WTC11 (cell line): ENCODE data around the gene EIF4G3. TPM values are rescaled to one million over a fixed set of nuclear protein-coding genes. Genes with fewer than 3 reads are reported as not detected.

Experiments
- ATAC-seq: fragments of 200-7000 bp; cut with Tn5 transposase; 2 replicates; pipeline ENCODE4 v1.10.0; 2021; ENCODE audit warnings: mild to moderate bottlenecking, moderate library complexity
- CTCF ChIA-PET: fragments of 300-600 bp; sonication (Branson Sonifier 250); formaldehyde crosslinking; loops from one replicate; lab custom pipeline; 2021; ENCODE audit warnings: antibody characterized with exemption; lab: Charles Lee
- POLR2A ChIA-PET: fragments of 350-600 bp; sonication (Branson Sonifier 250); formaldehyde crosslinking; loops from one replicate; lab custom pipeline; 2021; ENCODE audit warnings: antibody characterized with exemption; lab: Charles Lee
- DNase-seq: peaks from one replicate; pipeline ENCODE4 v3.0.0; 2021; ENCODE audit warnings: low spot score
- H3K27ac Mint-ChIP-seq: 2 replicates; pipeline ENCODE4 v1.8.0; 2021; ENCODE audit warnings: mixed read lengths
- H3K27me3 Mint-ChIP-seq: 2 replicates; pipeline ENCODE4 v1.8.0; 2021; ENCODE audit warnings: low read depth, mild to moderate bottlenecking, moderate library complexity, mixed read lengths
- H3K36me3 Mint-ChIP-seq: 2 replicates; pipeline ENCODE4 v1.8.0; 2021; ENCODE audit warnings: mixed read lengths
- H3K4me1 Mint-ChIP-seq: 2 replicates; pipeline ENCODE4 v1.8.0; 2022; ENCODE audit warnings: mixed read lengths
- H3K4me3 Mint-ChIP-seq: 2 replicates; pipeline ENCODE4 v1.8.0; 2021; ENCODE audit warnings: mild to moderate bottlenecking, moderate library complexity, mixed read lengths
- H3K9me3 Mint-ChIP-seq: 2 replicates; pipeline ENCODE4 v1.8.0; 2021; ENCODE audit warnings: mixed read lengths
- HMGA2 ChIP-seq: fragments of 250-450 bp; sonication (Bioruptor Pico); IDR thresholded peaks from 2 replicates; pipeline ENCODE4 v1.4.0; 2021; ENCODE audit warnings: mild to moderate bottlenecking, moderate library complexity
- KAT7 ChIP-seq: sonication (generic); formaldehyde crosslinking; IDR thresholded peaks from 2 replicates; pipeline ENCODE4 v1.8.1; 2023; ENCODE audit warnings: missing genetic modification reagents, mild to moderate bottlenecking, borderline replicate concordance
- MXD4 ChIP-seq: fragments of 250-450 bp; sonication (Bioruptor Pico); IDR thresholded peaks from 2 replicates; pipeline ENCODE4 v1.8.0; 2021; ENCODE audit warnings: mild to moderate bottlenecking, moderate library complexity, borderline replicate concordance
- NFYB ChIP-seq: sonication (generic); formaldehyde crosslinking; conservative IDR thresholded peaks from 2 replicates; pipeline ENCODE4 v1.8.0; 2022; ENCODE audit warnings: low read depth, missing genetic modification reagents
- NR3C1 ChIP-seq: sonication (generic); formaldehyde crosslinking; conservative IDR thresholded peaks from 2 replicates; pipeline ENCODE4 v1.8.1; 2023; ENCODE audit warnings: low read depth, mild to moderate bottlenecking, missing genetic modification reagents
- OVOL2 ChIP-seq: fragments of 250-450 bp; sonication (Bioruptor Pico); IDR thresholded peaks from 2 replicates; pipeline ENCODE4 v1.9.0; 2021; ENCODE audit warnings: mild to moderate bottlenecking, borderline replicate concordance
- RELA ChIP-seq: sonication (generic); formaldehyde crosslinking; IDR thresholded peaks from 2 replicates; pipeline ENCODE4 v1.8.1; 2022; ENCODE audit warnings: missing genetic modification reagents, mild to moderate bottlenecking, borderline replicate concordance
- RORB ChIP-seq: fragments of 250-450 bp; sonication (Bioruptor Pico); IDR thresholded peaks from 2 replicates; pipeline ENCODE4 v1.9.0; 2021; ENCODE audit warnings: mild to moderate bottlenecking
- ZNF263 ChIP-seq: sonication (generic); formaldehyde crosslinking; IDR thresholded peaks from 2 replicates; pipeline ENCODE4 v1.8.1; 2022; ENCODE audit warnings: low read depth, mild to moderate bottlenecking, moderate library complexity, missing genetic modification reagents
- total RNA-seq: library from RNA; stranded (reverse); gene quantifications from 3 replicates; pipeline ENCODE4 v1.2.3, GENCODE V29; 2021
- TF ChIP-seq, protein P1 (sequence below): fragments of 250-450 bp; sonication (Bioruptor Pico); IDR thresholded peaks from 2 replicates; pipeline ENCODE4 v2.1.2; 2022; ENCODE audit warnings: mild to moderate bottlenecking, moderate library complexity
- TF ChIP-seq, protein P2 (sequence below): sonication (generic); formaldehyde crosslinking; IDR thresholded peaks from 2 replicates; pipeline ENCODE4 v1.8.1; 2022; ENCODE audit warnings: mild to moderate bottlenecking, moderate library complexity, missing genetic modification reagents
- TF ChIP-seq, protein P3 (sequence below): fragments of 250-450 bp; sonication (Bioruptor Pico); IDR thresholded peaks from 2 replicates; pipeline ENCODE4 v1.9.0; 2021; ENCODE audit warnings: moderate library complexity, mild to moderate bottlenecking, inconsistent platforms, borderline replicate concordance
- TF ChIP-seq, protein P4 (sequence below): fragments of 200-600 bp; IDR thresholded peaks from 2 replicates; pipeline ENCODE4 v1.8.0; 2022; ENCODE audit warnings: antibody characterized with exemption
- TF ChIP-seq, protein P5 (sequence below): fragments of 250-450 bp; sonication (Bioruptor Pico); IDR thresholded peaks from 2 replicates; pipeline ENCODE4 v1.9.0; 2021; ENCODE audit warnings: mild to moderate bottlenecking
- TF ChIP-seq, protein P6 (sequence below): sonication (generic); formaldehyde crosslinking; IDR thresholded peaks from 2 replicates; pipeline ENCODE4 v1.8.0; 2022; ENCODE audit warnings: mild to moderate bottlenecking, missing genetic modification reagents
- TF ChIP-seq, protein P7 (sequence below): sonication (generic); formaldehyde crosslinking; IDR thresholded peaks from 2 replicates; pipeline ENCODE4 v1.8.1; 2023; ENCODE audit warnings: mild to moderate bottlenecking, missing genetic modification reagents
- TF ChIP-seq, protein P8 (sequence below): fragments of 250-450 bp; sonication (Bioruptor Pico); IDR thresholded peaks from 2 replicates; pipeline ENCODE4 v1.9.0; 2021; ENCODE audit warnings: mild to moderate bottlenecking, borderline replicate concordance
- TF ChIP-seq, protein P9 (sequence below): sonication (generic); formaldehyde crosslinking; IDR thresholded peaks from 2 replicates; pipeline ENCODE4 v1.8.1; 2023; ENCODE audit warnings: mild to moderate bottlenecking, missing genetic modification reagents, moderate library complexity

The EIF4G3 gene
- total RNA-seq, 1 experiment from 2014 or later, result 77.7 TPM

DNA sequence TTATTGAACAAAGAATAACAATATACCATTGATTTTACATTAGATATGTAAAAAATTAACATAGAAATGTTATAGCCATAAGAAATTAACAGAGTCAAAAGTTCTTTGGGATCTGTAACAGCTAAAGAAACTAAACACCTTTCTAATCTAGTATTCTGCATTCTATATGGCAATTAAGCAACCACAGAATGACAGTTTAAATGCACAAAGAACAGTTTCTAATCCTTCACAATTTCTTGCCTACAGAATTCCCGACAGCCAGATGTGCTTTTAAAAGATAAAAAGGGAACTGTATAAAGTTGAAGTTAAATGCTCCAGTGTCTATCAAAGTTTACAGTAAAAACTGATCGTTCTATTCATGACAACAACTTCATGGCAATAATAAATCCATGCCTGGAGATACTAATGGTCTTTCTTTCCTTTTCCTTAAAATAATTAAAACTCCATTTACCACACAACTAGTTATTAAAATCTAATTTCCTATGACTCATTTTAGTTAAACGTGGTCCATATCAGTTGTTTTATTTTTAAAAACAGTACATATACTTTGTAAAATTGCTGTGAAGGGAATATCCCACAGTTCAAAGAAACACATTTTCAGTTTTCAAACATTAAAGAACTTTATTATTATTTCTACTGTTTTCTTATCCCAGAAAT lies 110.2 kb downstream of the EIF4G3 start:
- CTCF ChIA-PET, result no interaction called here
- no peaks in the 10 kb centered on the region for H3K9me3 Mint-ChIP-seq

More for the DNA sequence above, 110.2 kb downstream of the EIF4G3 start:
- POLR2A ChIA-PET, result no interaction called here
- Mint-ChIP-seq H3K4me1 (0 out of 2 replicates have a peak, but pooled peaks cover 2% of the 10 kb centered on the region), H3K27me3 (no peaks in the 10 kb centered on the region), H3K36me3 (no peaks in the 10 kb centered on the region), H3K27ac (no peak overlapping the region), H3K4me3 (no peak overlapping the region)
- TF ChIP-seq MXD4 (CRISPR knock-in tag), result no peak
- no peak for TF ChIP-seq RORB (CRISPR knock-in tag)
- TF ChIP-seq, protein P1, sequence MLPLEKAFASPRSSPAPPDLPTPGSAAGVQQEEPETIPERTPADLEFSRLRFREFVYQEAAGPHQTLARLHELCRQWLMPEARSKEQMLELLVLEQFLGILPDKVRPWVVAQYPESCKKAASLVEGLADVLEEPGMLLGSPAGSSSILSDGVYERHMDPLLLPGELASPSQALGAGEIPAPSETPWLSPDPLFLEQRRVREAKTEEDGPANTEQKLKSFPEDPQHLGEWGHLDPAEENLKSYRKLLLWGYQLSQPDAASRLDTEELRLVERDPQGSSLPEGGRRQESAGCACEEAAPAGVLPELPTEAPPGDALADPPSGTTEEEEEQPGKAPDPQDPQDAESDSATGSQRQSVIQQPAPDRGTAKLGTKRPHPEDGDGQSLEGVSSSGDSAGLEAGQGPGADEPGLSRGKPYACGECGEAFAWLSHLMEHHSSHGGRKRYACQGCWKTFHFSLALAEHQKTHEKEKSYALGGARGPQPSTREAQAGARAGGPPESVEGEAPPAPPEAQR (CRISPR knock-in tag), result no peak
- TF ChIP-seq, protein P2, sequence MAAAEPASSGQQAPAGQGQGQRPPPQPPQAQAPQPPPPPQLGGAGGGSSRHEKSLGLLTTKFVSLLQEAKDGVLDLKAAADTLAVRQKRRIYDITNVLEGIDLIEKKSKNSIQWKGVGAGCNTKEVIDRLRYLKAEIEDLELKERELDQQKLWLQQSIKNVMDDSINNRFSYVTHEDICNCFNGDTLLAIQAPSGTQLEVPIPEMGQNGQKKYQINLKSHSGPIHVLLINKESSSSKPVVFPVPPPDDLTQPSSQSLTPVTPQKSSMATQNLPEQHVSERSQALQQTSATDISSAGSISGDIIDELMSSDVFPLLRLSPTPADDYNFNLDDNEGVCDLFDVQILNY, result no peak
- TF ChIP-seq OVOL2 (CRISPR knock-in tag), result no peak
- no peak for TF ChIP-seq NR3C1 (CRISPR knock-in tag)
- no peak for TF ChIP-seq ZNF263 (CRISPR knock-in tag)
- no peak for TF ChIP-seq KAT7 (CRISPR knock-in tag)
- TF ChIP-seq, protein P3, sequence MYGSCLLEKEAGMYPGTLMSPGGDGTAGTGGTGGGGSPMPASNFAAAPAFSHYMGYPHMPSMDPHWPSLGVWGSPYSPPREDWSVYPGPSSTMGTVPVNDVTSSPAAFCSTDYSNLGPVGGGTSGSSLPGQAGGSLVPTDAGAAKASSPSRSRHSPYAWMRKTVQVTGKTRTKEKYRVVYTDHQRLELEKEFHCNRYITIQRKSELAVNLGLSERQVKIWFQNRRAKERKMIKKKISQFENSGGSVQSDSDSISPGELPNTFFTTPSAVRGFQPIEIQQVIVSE (CRISPR knock-in tag), result no peak
- TF ChIP-seq NFYB (CRISPR knock-in tag), result no peak
- no peak for TF ChIP-seq RELA (CRISPR knock-in tag)
- TF ChIP-seq, protein P4, sequence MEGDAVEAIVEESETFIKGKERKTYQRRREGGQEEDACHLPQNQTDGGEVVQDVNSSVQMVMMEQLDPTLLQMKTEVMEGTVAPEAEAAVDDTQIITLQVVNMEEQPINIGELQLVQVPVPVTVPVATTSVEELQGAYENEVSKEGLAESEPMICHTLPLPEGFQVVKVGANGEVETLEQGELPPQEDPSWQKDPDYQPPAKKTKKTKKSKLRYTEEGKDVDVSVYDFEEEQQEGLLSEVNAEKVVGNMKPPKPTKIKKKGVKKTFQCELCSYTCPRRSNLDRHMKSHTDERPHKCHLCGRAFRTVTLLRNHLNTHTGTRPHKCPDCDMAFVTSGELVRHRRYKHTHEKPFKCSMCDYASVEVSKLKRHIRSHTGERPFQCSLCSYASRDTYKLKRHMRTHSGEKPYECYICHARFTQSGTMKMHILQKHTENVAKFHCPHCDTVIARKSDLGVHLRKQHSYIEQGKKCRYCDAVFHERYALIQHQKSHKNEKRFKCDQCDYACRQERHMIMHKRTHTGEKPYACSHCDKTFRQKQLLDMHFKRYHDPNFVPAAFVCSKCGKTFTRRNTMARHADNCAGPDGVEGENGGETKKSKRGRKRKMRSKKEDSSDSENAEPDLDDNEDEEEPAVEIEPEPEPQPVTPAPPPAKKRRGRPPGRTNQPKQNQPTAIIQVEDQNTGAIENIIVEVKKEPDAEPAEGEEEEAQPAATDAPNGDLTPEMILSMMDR, result no peak
- TF ChIP-seq, protein P5, sequence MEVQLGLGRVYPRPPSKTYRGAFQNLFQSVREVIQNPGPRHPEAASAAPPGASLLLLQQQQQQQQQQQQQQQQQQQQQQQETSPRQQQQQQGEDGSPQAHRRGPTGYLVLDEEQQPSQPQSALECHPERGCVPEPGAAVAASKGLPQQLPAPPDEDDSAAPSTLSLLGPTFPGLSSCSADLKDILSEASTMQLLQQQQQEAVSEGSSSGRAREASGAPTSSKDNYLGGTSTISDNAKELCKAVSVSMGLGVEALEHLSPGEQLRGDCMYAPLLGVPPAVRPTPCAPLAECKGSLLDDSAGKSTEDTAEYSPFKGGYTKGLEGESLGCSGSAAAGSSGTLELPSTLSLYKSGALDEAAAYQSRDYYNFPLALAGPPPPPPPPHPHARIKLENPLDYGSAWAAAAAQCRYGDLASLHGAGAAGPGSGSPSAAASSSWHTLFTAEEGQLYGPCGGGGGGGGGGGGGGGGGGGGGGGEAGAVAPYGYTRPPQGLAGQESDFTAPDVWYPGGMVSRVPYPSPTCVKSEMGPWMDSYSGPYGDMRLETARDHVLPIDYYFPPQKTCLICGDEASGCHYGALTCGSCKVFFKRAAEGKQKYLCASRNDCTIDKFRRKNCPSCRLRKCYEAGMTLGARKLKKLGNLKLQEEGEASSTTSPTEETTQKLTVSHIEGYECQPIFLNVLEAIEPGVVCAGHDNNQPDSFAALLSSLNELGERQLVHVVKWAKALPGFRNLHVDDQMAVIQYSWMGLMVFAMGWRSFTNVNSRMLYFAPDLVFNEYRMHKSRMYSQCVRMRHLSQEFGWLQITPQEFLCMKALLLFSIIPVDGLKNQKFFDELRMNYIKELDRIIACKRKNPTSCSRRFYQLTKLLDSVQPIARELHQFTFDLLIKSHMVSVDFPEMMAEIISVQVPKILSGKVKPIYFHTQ, result no peak
- TF ChIP-seq, protein P6, sequence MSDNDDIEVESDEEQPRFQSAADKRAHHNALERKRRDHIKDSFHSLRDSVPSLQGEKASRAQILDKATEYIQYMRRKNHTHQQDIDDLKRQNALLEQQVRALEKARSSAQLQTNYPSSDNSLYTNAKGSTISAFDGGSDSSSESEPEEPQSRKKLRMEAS (CRISPR knock-in tag), result no peak
- TF ChIP-seq, protein P7, sequence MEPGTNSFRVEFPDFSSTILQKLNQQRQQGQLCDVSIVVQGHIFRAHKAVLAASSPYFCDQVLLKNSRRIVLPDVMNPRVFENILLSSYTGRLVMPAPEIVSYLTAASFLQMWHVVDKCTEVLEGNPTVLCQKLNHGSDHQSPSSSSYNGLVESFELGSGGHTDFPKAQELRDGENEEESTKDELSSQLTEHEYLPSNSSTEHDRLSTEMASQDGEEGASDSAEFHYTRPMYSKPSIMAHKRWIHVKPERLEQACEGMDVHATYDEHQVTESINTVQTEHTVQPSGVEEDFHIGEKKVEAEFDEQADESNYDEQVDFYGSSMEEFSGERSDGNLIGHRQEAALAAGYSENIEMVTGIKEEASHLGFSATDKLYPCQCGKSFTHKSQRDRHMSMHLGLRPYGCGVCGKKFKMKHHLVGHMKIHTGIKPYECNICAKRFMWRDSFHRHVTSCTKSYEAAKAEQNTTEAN, result no peak
- TF ChIP-seq HMGA2, result no peak
- TF ChIP-seq, protein P8, sequence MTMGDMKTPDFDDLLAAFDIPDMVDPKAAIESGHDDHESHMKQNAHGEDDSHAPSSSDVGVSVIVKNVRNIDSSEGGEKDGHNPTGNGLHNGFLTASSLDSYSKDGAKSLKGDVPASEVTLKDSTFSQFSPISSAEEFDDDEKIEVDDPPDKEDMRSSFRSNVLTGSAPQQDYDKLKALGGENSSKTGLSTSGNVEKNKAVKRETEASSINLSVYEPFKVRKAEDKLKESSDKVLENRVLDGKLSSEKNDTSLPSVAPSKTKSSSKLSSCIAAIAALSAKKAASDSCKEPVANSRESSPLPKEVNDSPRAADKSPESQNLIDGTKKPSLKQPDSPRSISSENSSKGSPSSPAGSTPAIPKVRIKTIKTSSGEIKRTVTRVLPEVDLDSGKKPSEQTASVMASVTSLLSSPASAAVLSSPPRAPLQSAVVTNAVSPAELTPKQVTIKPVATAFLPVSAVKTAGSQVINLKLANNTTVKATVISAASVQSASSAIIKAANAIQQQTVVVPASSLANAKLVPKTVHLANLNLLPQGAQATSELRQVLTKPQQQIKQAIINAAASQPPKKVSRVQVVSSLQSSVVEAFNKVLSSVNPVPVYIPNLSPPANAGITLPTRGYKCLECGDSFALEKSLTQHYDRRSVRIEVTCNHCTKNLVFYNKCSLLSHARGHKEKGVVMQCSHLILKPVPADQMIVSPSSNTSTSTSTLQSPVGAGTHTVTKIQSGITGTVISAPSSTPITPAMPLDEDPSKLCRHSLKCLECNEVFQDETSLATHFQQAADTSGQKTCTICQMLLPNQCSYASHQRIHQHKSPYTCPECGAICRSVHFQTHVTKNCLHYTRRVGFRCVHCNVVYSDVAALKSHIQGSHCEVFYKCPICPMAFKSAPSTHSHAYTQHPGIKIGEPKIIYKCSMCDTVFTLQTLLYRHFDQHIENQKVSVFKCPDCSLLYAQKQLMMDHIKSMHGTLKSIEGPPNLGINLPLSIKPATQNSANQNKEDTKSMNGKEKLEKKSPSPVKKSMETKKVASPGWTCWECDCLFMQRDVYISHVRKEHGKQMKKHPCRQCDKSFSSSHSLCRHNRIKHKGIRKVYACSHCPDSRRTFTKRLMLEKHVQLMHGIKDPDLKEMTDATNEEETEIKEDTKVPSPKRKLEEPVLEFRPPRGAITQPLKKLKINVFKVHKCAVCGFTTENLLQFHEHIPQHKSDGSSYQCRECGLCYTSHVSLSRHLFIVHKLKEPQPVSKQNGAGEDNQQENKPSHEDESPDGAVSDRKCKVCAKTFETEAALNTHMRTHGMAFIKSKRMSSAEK, result no peak
- TF ChIP-seq, protein P9, sequence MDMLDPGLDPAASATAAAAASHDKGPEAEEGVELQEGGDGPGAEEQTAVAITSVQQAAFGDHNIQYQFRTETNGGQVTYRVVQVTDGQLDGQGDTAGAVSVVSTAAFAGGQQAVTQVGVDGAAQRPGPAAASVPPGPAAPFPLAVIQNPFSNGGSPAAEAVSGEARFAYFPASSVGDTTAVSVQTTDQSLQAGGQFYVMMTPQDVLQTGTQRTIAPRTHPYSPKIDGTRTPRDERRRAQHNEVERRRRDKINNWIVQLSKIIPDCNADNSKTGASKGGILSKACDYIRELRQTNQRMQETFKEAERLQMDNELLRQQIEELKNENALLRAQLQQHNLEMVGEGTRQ (CRISPR knock-in tag), result no peak
- no peak for ATAC-seq
- no peak for DNase-seq
